Large intestine (tissue), 3 donors: Measurements from ENCODE around the gene YEATS4. TPM values are rescaled to one million over a fixed set of nuclear protein-coding genes. Genes with fewer than 3 reads are reported as not detected.

Source experiments
- DNase-seq, 2 donors: peaks; one replicate each; pipeline versions ENCODE4 v3.0.0 to v3.0.0-alpha.2; 2013
- H3K27ac ChIP-seq: one replicate; pipeline ENCODE4 v1.5.1; 2013; ENCODE audit warnings: low read length
- H3K27me3 ChIP-seq: 2 replicates; pipeline ENCODE4 v1.6.1; 2013; ENCODE audit warnings: low read length; ENCODE audit not compliant: control insufficient read depth, insufficient read depth
- H3K36me3 ChIP-seq: 2 replicates; pipeline ENCODE4 v1.6.1; 2013; ENCODE audit warnings: low read length; ENCODE audit not compliant: control insufficient read depth, insufficient read depth
- H3K4me1 ChIP-seq: one replicate; pipeline ENCODE4 v1.6.1; 2013; ENCODE audit warnings: low read length; ENCODE audit not compliant: control insufficient read depth, insufficient read depth
- H3K4me3 ChIP-seq: one replicate; pipeline ENCODE4 v1.5.1; 2013; ENCODE audit warnings: low read length
- H3K9me3 ChIP-seq: one replicate; pipeline ENCODE4 v1.6.1; 2013; ENCODE audit warnings: mild to moderate bottlenecking, low read depth, low read length, moderate library complexity; ENCODE audit not compliant: control insufficient read depth
- WGBS: methylation state at CpG from one replicate; pipeline ENCODE4 v1.1.5; 2013; ENCODE audit warnings: low lambda C conversion rate; ENCODE audit not compliant: insufficient coverage; 5-methylcytosine and 5-hydroxymethylcytosine counted together
- polyA plus RNA-seq: library from polyadenylated mRNA; unstranded; fragments of 120-200 nt; gene quantifications from one replicate; pipeline ENCODE4 v1.2.1, GENCODE V29; 2013

The YEATS4 gene
- polyA plus RNA-seq, 1 donor, result 21.0 TPM

DNA sequence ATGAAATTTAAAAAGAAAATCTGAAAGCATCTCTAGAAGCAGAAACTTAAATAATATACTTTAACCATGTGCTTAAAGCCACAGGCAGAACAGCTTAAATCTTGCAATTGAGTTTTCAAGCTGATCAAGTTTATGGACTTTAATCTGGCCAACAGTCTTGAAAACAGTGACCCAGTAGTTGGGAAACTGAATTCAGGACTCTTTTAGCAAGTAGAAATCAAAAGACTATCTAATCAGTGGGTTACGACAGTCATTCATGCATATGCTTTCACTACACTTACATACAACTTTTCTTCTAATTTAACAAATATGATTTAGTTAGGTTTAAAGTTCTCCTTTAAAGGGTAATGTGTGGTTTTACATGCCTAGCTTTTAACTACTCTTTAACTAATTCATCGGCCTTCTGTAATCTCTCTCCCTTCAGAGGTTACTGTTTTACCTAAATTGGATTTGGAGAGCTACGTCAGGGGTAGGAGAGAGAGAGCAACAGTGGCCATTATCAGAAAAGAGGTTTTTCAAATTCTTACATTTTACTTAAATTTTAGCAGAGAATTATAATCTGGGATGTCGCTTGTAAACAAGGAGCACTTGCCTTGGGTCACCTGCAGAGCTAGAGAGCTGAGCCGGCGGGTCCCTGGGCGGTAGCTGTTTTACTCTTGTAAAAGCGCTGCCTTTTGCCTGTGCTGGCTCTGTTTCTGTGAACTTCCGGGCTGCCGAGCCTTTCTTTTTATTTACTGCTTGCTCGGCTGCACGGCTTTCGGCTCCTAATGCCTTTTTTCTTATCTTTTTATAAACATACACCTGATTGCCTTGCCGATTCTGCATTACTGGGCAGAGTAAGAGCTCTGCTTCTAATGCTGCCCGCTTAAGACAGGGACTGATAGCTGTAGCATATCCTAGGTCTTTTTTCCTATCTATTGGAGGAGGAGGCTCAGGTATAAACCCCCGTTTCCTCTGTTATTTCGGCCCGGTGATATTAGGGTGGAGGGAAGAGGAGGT lies 28.8 kb upstream of the YEATS4 start:
- Histone ChIP-seq H3K4me3 (peak overlapping the region; percentile 41), H3K4me1 (peaks cover 23% of the 10 kb centered on the region), H3K27ac (peak overlapping the region; percentile 84), H3K27me3 (no peaks in the 10 kb centered on the region), H3K36me3 (no peaks in the 10 kb centered on the region), H3K9me3 (no peaks in the 10 kb centered on the region)
- 0% methylated on average over 3 of the region's 18 CpGs for WGBS
- DNase-seq, result peak; percentile 48 to 82

GRCh38 chr12:69331519-69331908 lies 28.0 kb upstream of the YEATS4 start:
- Histone ChIP-seq H3K9me3 (no peaks in the 10 kb centered on the region), H3K4me3 (peak overlapping the region; percentile 41), H3K36me3 (no peaks in the 10 kb centered on the region), H3K27ac (peak overlapping the region; percentile 84), H3K4me1 (peaks cover 23% of the 10 kb centered on the region), H3K27me3 (no peaks in the 10 kb centered on the region)
- no CpG with 5 or more reads among the region's 7 CpGs for WGBS
- DNase-seq, result peak; percentile 52 to 76

DNA sequence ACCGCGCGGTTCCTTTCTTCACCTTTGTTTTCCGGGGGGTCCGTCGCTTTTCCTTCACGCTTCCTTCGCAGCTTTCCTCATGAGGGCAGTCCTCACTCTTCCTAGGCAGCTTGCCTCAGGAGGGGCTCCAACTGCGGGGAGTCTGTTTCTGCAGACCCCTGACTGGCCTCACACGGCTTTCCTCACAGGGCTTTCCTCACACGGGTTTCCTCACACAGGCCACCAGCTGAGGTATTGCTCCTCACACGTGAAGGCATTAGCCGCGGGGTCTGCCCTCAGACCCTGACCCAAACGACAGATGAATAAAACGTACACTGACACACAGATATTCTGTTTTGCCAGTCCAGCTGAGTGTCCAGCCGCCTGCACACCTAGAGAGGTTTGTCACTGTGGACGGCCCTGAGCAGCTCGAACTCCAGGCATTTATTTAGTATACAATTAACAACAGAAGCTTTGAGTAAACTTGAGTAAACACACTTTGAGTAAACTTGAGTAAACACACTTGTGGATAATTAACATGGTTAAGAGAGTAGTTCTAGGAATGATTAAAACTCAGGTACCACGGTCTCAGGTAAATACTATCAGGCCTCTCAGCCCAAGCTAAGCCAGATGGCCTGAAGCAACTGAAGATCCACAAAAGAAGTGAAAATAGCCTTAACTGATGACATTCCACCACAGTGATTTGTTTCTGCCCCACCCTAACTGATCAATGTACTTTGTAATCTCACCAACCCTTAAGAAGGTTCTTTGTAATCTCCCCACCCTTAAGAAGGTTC lies 27.4 kb upstream of the YEATS4 start:
- Histone ChIP-seq H3K4me1 (peaks cover 23% of the 10 kb centered on the region), H3K27ac (peak overlapping the region; percentile 84), H3K9me3 (no peaks in the 10 kb centered on the region), H3K27me3 (no peaks in the 10 kb centered on the region), H3K36me3 (no peaks in the 10 kb centered on the region), H3K4me3 (peak overlapping the region; percentile 41)
- peak; percentile 33 to 65 for DNase-seq
- no CpG with 5 or more reads among the region's 20 CpGs for WGBS

GRCh38 chr12:69332815-69333358 lies 26.7 kb upstream of the YEATS4 start:
- peak overlapping the region; percentile 84 for H3K27ac ChIP-seq
- peak; percentile 52 to 81 for DNase-seq
- H3K4me1 ChIP-seq, result peaks cover 23% of the 10 kb centered on the region
- no peaks in the 10 kb centered on the region for H3K9me3 ChIP-seq
- H3K27me3 ChIP-seq, result no peaks in the 10 kb centered on the region
- no peaks in the 10 kb centered on the region for H3K36me3 ChIP-seq
- WGBS, result 28% methylated on average over 4 of the region's 6 CpGs
- no peak overlapping the region for H3K4me3 ChIP-seq

- no peaks in the 10 kb centered on the region for H3K36me3 ChIP-seq
- H3K27me3 ChIP-seq, result no peaks in the 10 kb centered on the region
- peak overlapping the region; percentile 84 for H3K27ac ChIP-seq
- peaks cover 23% of the 10 kb centered on the region for H3K4me1 ChIP-seq
- no peak for DNase-seq
- H3K4me3 ChIP-seq, result no peak overlapping the region
- no peaks in the 10 kb centered on the region for H3K9me3 ChIP-seq
Observed at GRCh38 chr12:69334158-69334557, 25.4 kb upstream of the YEATS4 start.

- H3K27me3 ChIP-seq, result no peaks in the 10 kb centered on the region
- peaks cover 26% of the 10 kb centered on the region for H3K4me1 ChIP-seq
- no peaks in the 10 kb centered on the region for H3K36me3 ChIP-seq
- DNase-seq, result no peak
- H3K9me3 ChIP-seq, result no peaks in the 10 kb centered on the region
- H3K27ac ChIP-seq, result no peak overlapping the region
- H3K4me3 ChIP-seq, result no peak overlapping the region
- WGBS, result 90% methylated on average over 2 of the region's 2 CpGs
Observed at GRCh38 chr12:69337311-69338090, 22.0 kb upstream of the YEATS4 start.

DNA sequence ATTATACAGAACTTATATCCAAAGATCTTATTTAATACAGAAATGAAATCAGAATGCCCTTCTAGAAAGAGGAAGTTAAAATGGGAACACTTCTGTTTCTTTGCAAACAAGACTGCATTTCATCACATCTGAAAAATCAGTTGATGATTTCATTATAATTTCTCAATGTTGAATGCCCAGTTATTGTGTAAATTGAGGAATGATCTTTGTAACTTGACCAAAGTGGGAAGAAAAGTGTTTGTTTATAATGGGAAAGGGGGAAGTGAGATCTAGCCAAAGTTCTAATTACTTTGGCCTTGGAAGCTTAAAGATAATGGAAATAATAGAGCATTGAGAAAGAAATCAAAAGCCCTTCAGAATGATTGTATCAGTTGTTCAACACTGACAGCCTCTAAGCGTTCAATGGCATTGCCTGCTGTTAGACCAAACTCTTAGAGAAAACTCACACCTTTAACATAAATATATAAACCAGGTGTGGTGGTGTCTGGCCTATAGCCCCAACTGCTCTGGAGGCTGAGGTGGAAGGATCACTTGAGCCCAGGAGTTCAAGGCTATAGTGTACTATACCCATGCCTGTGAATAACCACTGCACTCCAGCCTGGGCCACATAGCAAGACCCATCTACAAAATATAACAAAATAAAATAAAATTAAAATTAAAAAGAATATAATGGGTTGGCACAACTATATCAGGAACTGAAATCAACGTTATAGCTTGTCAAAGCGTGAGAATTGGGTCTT lies 21.3 kb upstream of the YEATS4 start:
- Histone ChIP-seq H3K9me3 (no peaks in the 10 kb centered on the region), H3K27ac (no peak overlapping the region), H3K27me3 (no peaks in the 10 kb centered on the region), H3K4me1 (peaks cover 19% of the 10 kb centered on the region), H3K4me3 (no peak overlapping the region), H3K36me3 (no peaks in the 10 kb centered on the region)
- 90% methylated on average over 2 of the region's 3 CpGs for WGBS
- DNase-seq, result no peak

DNA sequence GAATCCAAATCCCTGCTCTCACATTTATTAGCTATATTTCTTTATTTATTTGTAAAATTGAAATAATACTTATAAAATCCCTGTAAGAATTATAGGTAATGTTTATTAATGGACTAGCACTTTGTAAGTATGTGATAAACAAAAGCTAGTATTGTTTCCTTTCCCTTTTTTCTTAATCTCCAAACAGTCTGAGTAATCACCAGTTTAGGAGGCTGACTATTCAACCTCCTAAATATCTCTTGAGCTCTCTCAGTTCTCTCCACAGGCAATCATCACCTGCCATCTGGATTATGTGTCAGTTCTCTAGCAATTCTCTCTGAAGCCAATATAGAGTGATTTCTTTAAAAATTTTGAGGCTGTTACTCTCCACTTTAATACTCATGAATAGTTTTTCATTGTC lies 20.6 kb upstream of the YEATS4 start:
- Histone ChIP-seq H3K4me3 (no peak overlapping the region), H3K27me3 (no peaks in the 10 kb centered on the region), H3K36me3 (no peaks in the 10 kb centered on the region), H3K9me3 (no peaks in the 10 kb centered on the region), H3K27ac (no peak overlapping the region), H3K4me1 (peaks cover 14% of the 10 kb centered on the region)
- DNase-seq, result no peak

DNA sequence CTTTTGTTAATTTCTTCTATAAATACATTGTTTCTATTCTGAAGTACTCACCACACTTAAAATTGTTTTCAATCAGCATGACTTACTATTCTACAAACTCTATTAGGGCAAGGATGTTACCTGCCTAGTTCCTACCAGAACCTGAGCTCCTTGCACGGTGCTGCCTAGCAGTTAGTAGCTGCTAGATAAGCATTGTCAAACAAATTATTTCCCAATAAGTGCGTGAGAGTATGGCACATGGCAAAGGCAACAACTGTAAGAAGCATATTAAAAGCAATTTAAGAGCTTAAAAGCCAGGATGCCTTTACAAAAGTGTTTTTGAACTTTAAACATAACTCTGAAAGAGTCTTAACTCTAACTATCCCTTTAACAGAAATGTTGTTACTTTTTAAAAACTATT lies 19.5 kb upstream of the YEATS4 start:
- Histone ChIP-seq H3K4me3 (no peak overlapping the region), H3K36me3 (no peaks in the 10 kb centered on the region), H3K27ac (no peak overlapping the region), H3K27me3 (no peaks in the 10 kb centered on the region), H3K4me1 (peaks cover 14% of the 10 kb centered on the region), H3K9me3 (no peaks in the 10 kb centered on the region)
- WGBS, result 35% methylated on average over 2 of the region's 2 CpGs
- no peak for DNase-seq
